Trophoblast cell (in vitro differentiated cells and primary cell): ENCODE results near the gene ZNF195.
"Not testable (repeated sequence)": the region's sequence is repeated elsewhere in the genome, so short reads cannot be mapped to it uniquely, and the experiment has no call there.

ENCODE experiments used
- DNase-seq, 2 donors: peaks; one replicate each; pipeline ENCODE4 v3.0.0-alpha.2; 2016
- H2AFZ ChIP-seq: 2 replicates; pipeline ENCODE4 v1.6.1; 2013; ENCODE audit warnings: low read length, moderate library complexity, mild to moderate bottlenecking; ENCODE audit not compliant: insufficient read depth, poor library complexity
- H2AK5ac ChIP-seq: 2 replicates; pipeline ENCODE4 v1.6.1; 2013; ENCODE audit warnings: mild to moderate bottlenecking, low read length
- H2BK120ac ChIP-seq: 2 replicates; pipeline ENCODE4 v1.6.1; 2013; ENCODE audit warnings: low read length, mild to moderate bottlenecking, moderate library complexity; ENCODE audit not compliant: insufficient read depth, poor library complexity
- H2BK12ac ChIP-seq: 2 replicates; pipeline ENCODE4 v1.6.1; 2013; ENCODE audit warnings: mild to moderate bottlenecking, low read length, moderate library complexity
- H2BK5ac ChIP-seq: 2 replicates; pipeline ENCODE4 v1.6.1; 2013; ENCODE audit warnings: low read length, low read depth, moderate library complexity, mild to moderate bottlenecking; ENCODE audit not compliant: poor library complexity
- H3K14ac ChIP-seq: 2 replicates; pipeline ENCODE4 v1.6.1; 2013; ENCODE audit warnings: mild to moderate bottlenecking, low read length
- H3K18ac ChIP-seq: 2 replicates; pipeline ENCODE4 v1.6.1; 2013; ENCODE audit warnings: mild to moderate bottlenecking, low read length
- H3K23ac ChIP-seq: 2 replicates; pipeline ENCODE4 v1.6.1; 2013; ENCODE audit warnings: low read length
- H3K27ac ChIP-seq: 2 replicates; pipeline ENCODE4 v1.5.1; 2013; ENCODE audit warnings: low read depth, mild to moderate bottlenecking, inconsistent platforms, low read length, moderate library complexity
- H3K27me3 ChIP-seq: 2 replicates; pipeline ENCODE4 v1.6.1; 2013; ENCODE audit warnings: inconsistent platforms, mild to moderate bottlenecking, low read length, moderate library complexity; ENCODE audit not compliant: insufficient read depth
- H3K36me3 ChIP-seq, 2 experiments: 1 replicate in 1 of 2; 2 replicates in 1 of 2; pipeline ENCODE4 v1.6.1; 2013; ENCODE audit warnings: low read length in 2 of 2, mild to moderate bottlenecking in 2 of 2, moderate library complexity in 1 of 2; ENCODE audit not compliant: insufficient read depth in 2 of 2, control insufficient read depth in 1 of 2
- H3K4ac ChIP-seq: 2 replicates; pipeline ENCODE4 v1.6.1; 2013; ENCODE audit warnings: low read depth, mild to moderate bottlenecking, low read length, moderate library complexity
- H3K4me1 ChIP-seq, 2 experiments: 1 replicate in 1 of 2; 2 replicates in 1 of 2; pipeline ENCODE4 v1.6.1; 2013; ENCODE audit warnings: low read length in 2 of 2, mild to moderate bottlenecking in 2 of 2, moderate library complexity in 1 of 2; ENCODE audit not compliant: insufficient read depth in 2 of 2, control insufficient read depth in 1 of 2
- H3K4me2 ChIP-seq: 2 replicates; pipeline ENCODE4 v1.6.1; 2013; ENCODE audit warnings: inconsistent platforms, mild to moderate bottlenecking, low read length, moderate library complexity
- H3K4me3 ChIP-seq: 2 replicates; pipeline ENCODE4 v1.5.1; 2013; ENCODE audit warnings: mild to moderate bottlenecking, low read depth, low read length, inconsistent platforms
- H3K79me1 ChIP-seq: one replicate; pipeline ENCODE4 v1.6.1; 2013; ENCODE audit warnings: low read length
- H3K79me2 ChIP-seq: 2 replicates; pipeline ENCODE4 v1.6.1; 2013; ENCODE audit warnings: low read length, mild to moderate bottlenecking; ENCODE audit not compliant: control insufficient read depth, insufficient read depth, poor library complexity
- H3K9ac ChIP-seq: 2 replicates; pipeline ENCODE4 v1.6.1; 2013; ENCODE audit warnings: mild to moderate bottlenecking, low read length
- H3K9me3 ChIP-seq: 2 replicates; pipeline ENCODE4 v1.6.1; 2013; ENCODE audit warnings: low read depth, mild to moderate bottlenecking, control low read depth, inconsistent platforms, low read length; ENCODE audit not compliant: insufficient read depth
- H4K12ac ChIP-seq: 2 replicates; pipeline ENCODE4 v1.6.1; 2013; ENCODE audit warnings: low read depth, mild to moderate bottlenecking, low read length, moderate library complexity
- H4K8ac ChIP-seq: 2 replicates; pipeline ENCODE4 v1.6.1; 2013; ENCODE audit warnings: low read depth, mild to moderate bottlenecking, low read length, moderate library complexity
- H4K91ac ChIP-seq: one replicate; pipeline ENCODE4 v1.6.1; 2013; ENCODE audit warnings: low read depth, mild to moderate bottlenecking, low read length, moderate library complexity
- WGBS: extraction: QIAGEN DNeasy Blood & Tissue Kit; methylation state at CpG from one replicate; pipeline ENCODE4 v1.1.7; 2013; ENCODE audit warnings: missing lambda C conversion rate; ENCODE audit not compliant: insufficient read length, insufficient coverage; ENCODE audit errors: extremely low coverage; 5-methylcytosine and 5-hydroxymethylcytosine counted together

Gene ZNF195

GRCh38 chr11:3338569-3339339, 40.2 kb downstream of the ZNF195 start:
- peaks cover 5% of the 10 kb centered on the region for H3K9me3 ChIP-seq
- DNase-seq: no peak
- no peak overlapping the region for H4K8ac ChIP-seq
- H3K4ac ChIP-seq: no peak overlapping the region
- no peak overlapping the region for H3K4me3 ChIP-seq
- no peak overlapping the region for H2BK120ac ChIP-seq
- no peak overlapping the region for H2AFZ ChIP-seq
- no peak overlapping the region for H2BK5ac ChIP-seq
- no peak overlapping the region for H3K14ac ChIP-seq
- no peak overlapping the region for H2BK12ac ChIP-seq
- no peak overlapping the region for H3K23ac ChIP-seq
- H3K18ac ChIP-seq: no peak overlapping the region
- no peak overlapping the region for H2AK5ac ChIP-seq
- H3K79me1 ChIP-seq: no peaks in the 10 kb centered on the region
- H3K9ac ChIP-seq: no peak overlapping the region
- H3K4me1 ChIP-seq: peaks cover 6 to 9% of the 10 kb centered on the region in 2 experiments
- H3K4me2 ChIP-seq: no peak overlapping the region
- no peaks in the 10 kb centered on the region for H3K79me2 ChIP-seq
- H3K36me3 ChIP-seq: no peaks in the 10 kb centered on the region
- no peaks in the 10 kb centered on the region for H3K27me3 ChIP-seq
- no peak overlapping the region for H4K91ac ChIP-seq
- WGBS: no CpG with 5 or more reads among the region's 7 CpGs
- H3K27ac ChIP-seq: no peak overlapping the region
- H4K12ac ChIP-seq: no peak overlapping the region

GRCh38 chr11:3336420-3336819, 42.5 kb downstream of the ZNF195 start:
- H3K4me3 ChIP-seq, H2AFZ ChIP-seq, DNase-seq, H2BK5ac ChIP-seq, H3K79me1 ChIP-seq, H2BK12ac ChIP-seq, H3K14ac ChIP-seq, H4K8ac ChIP-seq, H3K79me2 ChIP-seq, H3K18ac ChIP-seq, H4K91ac ChIP-seq, H3K4me1 ChIP-seq, H3K27me3 ChIP-seq, H3K9ac ChIP-seq, H3K36me3 ChIP-seq, H3K23ac ChIP-seq, H3K9me3 ChIP-seq, H4K12ac ChIP-seq, H3K27ac ChIP-seq, H2BK120ac ChIP-seq, H2AK5ac ChIP-seq, H3K4me2 ChIP-seq, H3K4ac ChIP-seq: not testable (repeated sequence)
- no CpG with 5 or more reads among the region's 10 CpGs for WGBS

GRCh38 chr11:3333157-3333556, 45.8 kb downstream of the ZNF195 start:
- H3K79me1 ChIP-seq, H3K27me3 ChIP-seq, DNase-seq: not testable (repeated sequence)

GRCh38 chr11:3331078-3331477, 47.9 kb downstream of the ZNF195 start:
- not testable (repeated sequence) for H2AFZ ChIP-seq, H4K12ac ChIP-seq, H2BK120ac ChIP-seq, H3K27ac ChIP-seq, H3K4me2 ChIP-seq, H4K91ac ChIP-seq, H3K4me3 ChIP-seq, H2BK12ac ChIP-seq, H3K79me1 ChIP-seq, H3K4me1 ChIP-seq, H3K36me3 ChIP-seq, H3K18ac ChIP-seq, H4K8ac ChIP-seq, H3K79me2 ChIP-seq, H3K14ac ChIP-seq, H3K27me3 ChIP-seq, H2AK5ac ChIP-seq, H3K4ac ChIP-seq, H2BK5ac ChIP-seq, DNase-seq, H3K23ac ChIP-seq, H3K9me3 ChIP-seq, H3K9ac ChIP-seq
- WGBS: no CpG with 5 or more reads among the region's 3 CpGs

More at GRCh38 chr11:3333157-3333556, 45.8 kb downstream of the ZNF195 start:
- H2AK5ac ChIP-seq, H2BK120ac ChIP-seq, H2BK5ac ChIP-seq, H3K36me3 ChIP-seq, H4K91ac ChIP-seq, H3K27ac ChIP-seq, H3K4me1 ChIP-seq, H4K12ac ChIP-seq, H3K79me2 ChIP-seq, H3K4me3 ChIP-seq, H2AFZ ChIP-seq, H3K9ac ChIP-seq, H3K4me2 ChIP-seq, H2BK12ac ChIP-seq, H3K4ac ChIP-seq, H3K14ac ChIP-seq, H3K23ac ChIP-seq, H3K18ac ChIP-seq, H4K8ac ChIP-seq, H3K9me3 ChIP-seq: not testable (repeated sequence)
- WGBS: no CpG with 5 or more reads among the region's 8 CpGs
